Stimulated activated naive CD8-positive, alpha-beta T cell treated with anti-CD3 and anti-CD28 coated beads, Interleukin-15, amount 100 ng/mL, for 72 hours (primary cell): Measurements from ENCODE around the gene CES5A.
"Not testable (repeated sequence)": the region's sequence is repeated elsewhere in the genome, so short reads cannot be mapped to it uniquely, and the experiment has no call there.

Source experiments
- ATAC-seq: fragments of 150-1000 bp; cut with Tn5 transposase; 2 replicates; pipeline ENCODE4 v1.10.0; 2021; ENCODE audit warnings: mild to moderate bottlenecking, moderate library complexity
- DNase-seq, 2 donors: peaks; one replicate each; pipeline ENCODE4 v3.0.0; 2021 to 2022
- H3K27ac Mint-ChIP-seq, 2 donors: one replicate each; pipeline ENCODE4 v1.8.0; 2022; ENCODE audit warnings: mild to moderate bottlenecking in 2 of 2, mixed read lengths in 2 of 2, moderate library complexity in 2 of 2
- H3K27me3 Mint-ChIP-seq: one replicate; pipeline ENCODE4 v1.8.0; 2022; ENCODE audit warnings: mixed read lengths
- H3K4me1 Mint-ChIP-seq: one replicate; pipeline ENCODE4 v1.8.0; 2022; ENCODE audit warnings: mild to moderate bottlenecking, mixed read lengths
- H3K4me3 Mint-ChIP-seq, 2 donors: one replicate each; pipeline ENCODE4 v1.8.0; 2022; ENCODE audit warnings: mild to moderate bottlenecking in 2 of 2, mixed read lengths in 2 of 2, moderate library complexity in 1 of 2
- H3K9me3 Mint-ChIP-seq, 2 donors: one replicate each; pipeline ENCODE4 v1.8.0; 2022; ENCODE audit warnings: mixed read lengths in 2 of 2

Gene CES5A

GRCh38 chr16:55803681-55804080, 71.5 kb downstream of the CES5A start:
- H3K27me3 Mint-ChIP-seq, DNase-seq, H3K9me3 Mint-ChIP-seq, H3K4me1 Mint-ChIP-seq, H3K27ac Mint-ChIP-seq, H3K4me3 Mint-ChIP-seq, ATAC-seq: not testable (repeated sequence)
